GM12872 (cell line): ENCODE measurements around the gene COL2A1.

ENCODE experiments used
- TF ChIP-seq, protein P1 (sequence below): IDR thresholded peaks from 3 replicates; pipeline ENCODE4 v1.5.1; 2011; ENCODE audit warnings: low read depth, mild to moderate bottlenecking, low read length, moderate library complexity; ENCODE audit not compliant: insufficient read depth

The COL2A1 gene

DNA sequence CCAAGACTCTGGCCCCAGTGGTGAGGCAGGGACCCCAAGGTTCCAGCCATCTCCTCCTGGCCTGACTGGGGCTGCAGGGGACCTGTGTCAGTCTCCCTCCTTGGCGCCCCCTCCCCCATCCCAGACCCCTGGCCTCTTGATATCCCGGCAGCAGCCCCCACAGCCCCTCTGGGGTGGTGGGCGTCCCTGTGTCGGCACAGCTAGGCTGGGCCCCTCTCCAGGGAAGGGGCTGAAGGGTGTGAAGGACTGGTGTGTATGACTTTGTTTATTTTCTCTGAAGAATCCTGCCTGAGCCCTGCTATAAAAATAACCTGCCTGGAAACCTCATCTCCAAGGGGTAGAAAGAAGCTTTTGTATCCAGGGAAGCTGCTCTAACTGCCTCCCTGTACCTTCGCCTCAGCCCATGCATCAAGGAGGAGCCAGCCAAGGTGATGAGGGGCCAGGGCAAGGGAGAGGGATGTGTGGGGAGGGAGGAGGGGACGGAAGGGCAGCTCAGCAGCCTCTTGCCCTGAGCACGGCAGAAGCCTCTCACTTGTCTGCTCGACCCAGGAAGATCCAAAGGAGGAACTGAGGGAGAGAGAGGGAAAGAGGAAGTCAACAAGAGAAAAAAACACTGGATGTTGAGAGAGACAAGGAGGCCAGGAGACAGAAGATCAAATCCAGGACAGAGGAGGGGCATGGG, 25.4 kb upstream of the COL2A1 start:
- TF ChIP-seq, protein P1, sequence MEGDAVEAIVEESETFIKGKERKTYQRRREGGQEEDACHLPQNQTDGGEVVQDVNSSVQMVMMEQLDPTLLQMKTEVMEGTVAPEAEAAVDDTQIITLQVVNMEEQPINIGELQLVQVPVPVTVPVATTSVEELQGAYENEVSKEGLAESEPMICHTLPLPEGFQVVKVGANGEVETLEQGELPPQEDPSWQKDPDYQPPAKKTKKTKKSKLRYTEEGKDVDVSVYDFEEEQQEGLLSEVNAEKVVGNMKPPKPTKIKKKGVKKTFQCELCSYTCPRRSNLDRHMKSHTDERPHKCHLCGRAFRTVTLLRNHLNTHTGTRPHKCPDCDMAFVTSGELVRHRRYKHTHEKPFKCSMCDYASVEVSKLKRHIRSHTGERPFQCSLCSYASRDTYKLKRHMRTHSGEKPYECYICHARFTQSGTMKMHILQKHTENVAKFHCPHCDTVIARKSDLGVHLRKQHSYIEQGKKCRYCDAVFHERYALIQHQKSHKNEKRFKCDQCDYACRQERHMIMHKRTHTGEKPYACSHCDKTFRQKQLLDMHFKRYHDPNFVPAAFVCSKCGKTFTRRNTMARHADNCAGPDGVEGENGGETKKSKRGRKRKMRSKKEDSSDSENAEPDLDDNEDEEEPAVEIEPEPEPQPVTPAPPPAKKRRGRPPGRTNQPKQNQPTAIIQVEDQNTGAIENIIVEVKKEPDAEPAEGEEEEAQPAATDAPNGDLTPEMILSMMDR: no peak

DNA sequence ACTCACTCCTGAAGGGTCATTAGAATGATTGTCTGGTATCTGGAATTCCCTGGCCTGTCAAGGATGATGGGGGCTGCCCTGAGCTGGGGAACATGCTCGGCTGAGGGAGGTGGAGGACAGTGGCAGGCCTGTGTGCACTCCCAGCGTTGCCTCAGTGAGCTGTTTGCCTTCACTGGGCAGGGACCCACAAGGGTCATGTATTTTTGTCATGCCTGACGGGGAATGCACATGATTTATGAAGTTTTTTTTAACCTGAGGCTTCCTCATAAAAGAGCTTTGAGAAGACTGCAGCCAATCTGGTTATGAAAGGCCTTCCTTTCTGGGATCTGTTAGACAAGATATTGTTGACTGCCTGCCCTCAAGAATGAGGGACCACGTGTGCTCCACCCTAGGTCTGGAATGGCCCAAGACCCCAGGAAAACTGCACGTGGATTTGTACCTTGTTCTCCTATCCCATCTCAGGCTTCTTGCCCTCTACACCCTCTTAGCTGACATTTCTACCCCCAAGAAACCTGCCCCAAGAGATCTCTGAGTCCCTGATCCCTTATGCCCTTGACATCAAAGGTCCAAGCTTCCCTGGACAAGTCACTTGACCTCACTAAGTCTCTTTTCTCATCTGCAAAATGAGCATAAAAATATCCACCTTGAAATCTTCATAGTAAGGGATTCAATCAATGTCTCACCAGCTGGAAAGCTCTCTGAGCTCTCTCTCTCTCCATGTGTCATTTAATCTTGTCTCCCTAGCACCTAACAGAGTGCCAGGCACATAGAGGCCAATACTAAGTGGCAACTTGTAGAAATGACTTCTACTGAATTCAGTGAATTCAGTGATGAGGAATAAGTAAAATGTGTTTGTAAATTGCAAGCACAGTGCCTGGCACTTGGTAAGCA, 24.5 kb upstream of the COL2A1 start:
- TF ChIP-seq, protein P1: no peak

DNA sequence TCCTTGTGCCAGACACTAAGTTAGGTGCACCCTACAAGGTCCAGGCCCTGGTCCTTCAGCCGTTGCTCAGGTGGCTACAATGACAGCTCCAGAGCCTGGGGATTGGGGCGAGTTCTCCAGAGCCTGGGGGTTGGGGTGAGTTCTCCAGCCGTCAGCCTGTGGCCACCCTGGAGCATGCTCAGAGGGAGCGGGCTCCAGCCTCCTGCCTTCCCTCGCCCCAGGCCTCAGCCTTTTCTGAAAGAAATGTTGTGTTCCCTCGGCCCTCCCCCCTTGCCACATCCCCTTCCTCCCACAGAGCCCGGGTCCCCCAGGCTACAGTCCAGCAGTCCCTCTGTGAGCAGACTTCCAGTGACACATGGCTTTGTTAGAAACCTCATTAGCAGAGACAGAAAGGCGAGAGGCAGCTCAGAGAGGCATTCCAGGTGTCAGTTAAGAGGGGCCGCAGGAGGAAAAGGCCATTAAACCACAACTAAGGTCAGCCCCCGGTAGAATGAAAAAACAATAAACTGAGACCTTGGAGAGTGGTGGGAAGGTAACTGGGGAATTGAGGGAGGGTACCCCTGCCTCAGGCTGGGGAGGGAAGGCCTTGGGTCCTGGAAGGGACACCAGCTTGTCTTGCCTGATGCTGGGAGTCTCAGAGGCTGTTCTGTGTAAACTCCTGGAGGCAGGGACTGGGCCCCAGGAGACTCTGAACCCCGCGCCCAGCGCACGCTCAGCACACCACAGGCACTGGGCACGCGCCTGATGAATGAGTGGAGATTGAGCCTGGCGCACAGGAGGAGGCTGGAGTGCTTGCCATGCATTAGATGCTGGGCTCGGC, 23.1 kb upstream of the COL2A1 start:
- TF ChIP-seq, protein P1: no peak

DNA sequence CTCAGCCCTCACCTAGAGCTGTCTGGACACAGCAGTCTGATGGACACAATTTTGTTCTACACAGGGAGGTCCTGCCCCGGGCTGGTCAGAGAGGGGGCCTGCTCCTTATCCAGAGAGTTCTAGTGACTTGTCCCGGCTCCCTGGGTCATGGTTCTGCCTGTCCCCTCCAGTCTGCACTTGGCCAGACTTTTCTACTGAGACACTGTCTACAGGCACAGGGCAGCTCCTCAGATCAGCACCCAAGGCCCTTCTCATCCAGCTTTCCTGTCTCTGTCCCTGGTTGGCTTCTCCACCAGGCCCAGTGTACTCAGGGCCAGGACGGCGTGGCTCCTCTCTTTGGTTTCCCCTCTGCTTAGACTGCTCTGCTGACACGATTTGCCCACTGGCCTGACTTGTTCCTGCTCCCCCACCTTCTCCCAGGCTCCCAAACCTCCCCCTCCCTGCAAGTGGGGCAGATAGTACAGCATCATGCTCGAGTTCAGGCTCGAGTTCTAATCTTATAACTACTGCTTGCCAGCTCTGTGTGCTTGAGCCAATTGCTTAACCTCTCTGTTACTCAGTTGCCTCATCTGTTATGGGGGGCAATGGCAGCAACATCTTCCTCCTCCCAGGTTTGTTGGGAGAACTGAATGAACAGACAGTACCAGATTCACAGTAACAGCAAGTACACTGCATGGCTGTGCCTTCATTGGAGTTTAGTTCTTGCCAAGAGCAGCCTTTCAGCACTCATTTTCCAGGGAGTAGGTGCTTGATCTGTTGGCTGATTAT, 22.0 kb upstream of the COL2A1 start:
- TF ChIP-seq, protein P1: no peak

DNA sequence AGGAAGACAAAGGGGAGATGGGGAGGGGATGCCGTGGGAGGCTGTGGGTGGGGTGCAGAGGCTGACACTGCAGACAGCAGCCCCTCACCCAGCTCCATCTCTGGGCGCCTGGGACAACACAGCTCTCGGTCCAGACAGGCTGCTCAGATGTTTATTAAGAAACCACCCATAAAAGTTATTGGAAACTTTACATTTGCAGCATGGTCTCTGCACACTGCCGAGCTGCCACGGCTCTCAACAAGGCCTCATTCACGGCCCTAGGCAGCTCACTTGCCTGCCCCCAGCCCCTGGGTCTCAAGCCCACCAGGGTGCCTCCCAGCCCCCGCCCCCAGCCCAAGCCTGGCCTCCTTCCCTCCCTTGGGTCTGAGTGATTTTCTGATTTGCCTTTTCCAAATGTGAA, 21.0 kb upstream of the COL2A1 start:
- TF ChIP-seq, protein P1: no peak

DNA sequence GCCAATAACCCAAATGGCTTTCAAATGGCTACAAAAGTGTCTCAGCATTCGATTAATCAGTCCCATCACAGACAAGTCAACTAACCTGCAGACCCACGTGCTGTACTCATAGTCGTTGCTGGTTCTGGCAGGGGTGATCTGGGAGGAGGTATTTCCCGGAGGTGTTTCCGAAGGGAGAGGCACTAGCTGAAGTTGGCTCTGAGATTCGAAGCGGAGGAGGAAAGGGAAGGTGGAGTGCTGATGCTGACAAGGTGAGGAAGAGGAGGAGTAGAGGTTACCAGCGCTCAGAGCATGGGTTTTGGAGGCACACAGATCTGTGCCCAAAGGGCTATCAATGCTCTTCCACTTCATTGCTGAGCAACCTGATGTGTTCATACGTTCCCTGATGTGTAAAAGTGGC, 20.5 kb upstream of the COL2A1 start:
- TF ChIP-seq, protein P1: no peak
